ENCODE data around the gene KIFBP. TPM values are rescaled to one million over a fixed set of nuclear protein-coding genes. Genes with fewer than 3 reads are reported as not detected.
"Not testable (repeated sequence)": the region's sequence is repeated elsewhere in the genome, so short reads cannot be mapped to it uniquely, and the experiment has no call there.

The KIFBP gene
- total and polyA plus RNA-seq, 2 experiments from 2014 or later, result 33.8 to 40.5 TPM

GRCh38 chr10:68963151-68963550, 25.5 kb upstream of the KIFBP start:
- Histone ChIP-seq H3K79me2 (peaks cover 53% of the 10 kb centered on the region), H3K4me2 (no peak overlapping the region), H3K9me2 (replicated peaks; ENCODE audit: insufficient read depth) (no peaks in the 10 kb centered on the region), H4K20me1 (ENCODE audit: insufficient read depth, poor library complexity, severe bottlenecking) (peaks cover 10% of the 10 kb centered on the region), H3K27ac (no peak overlapping the region), H3K9me3 (ENCODE audit: low read depth) (no peaks in the 10 kb centered on the region), H3K4me3 (no peak overlapping the region), H3K27me3 (no peaks in the 10 kb centered on the region), H2AFZ (no peak overlapping the region), H3K4me1 (ENCODE audit: insufficient read depth) (peaks cover 2% of the 10 kb centered on the region), H3K36me3 (replicated peaks; ENCODE audit: insufficient read depth, low read depth) (peaks cover 7% of the 10 kb centered on the region)
- 94% methylated on average over 4 of the region's 4 CpGs for WGBS (ENCODE audit: low lambda C conversion rate, missing lambda C conversion rate)
- no peak for DNase-seq (ENCODE audit: low spot score)
- TF ChIP-seq EZH2 (IDR thresholded peaks at IDR 0.05; ENCODE audit: borderline replicate concordance) (no peak), EZH2phosphoT487 (IDR thresholded peaks at IDR 0.05; ENCODE audit: low read depth, severe bottlenecking, unreplicated experiment) (no peak)
- TF ChIP-seq, protein P1, sequence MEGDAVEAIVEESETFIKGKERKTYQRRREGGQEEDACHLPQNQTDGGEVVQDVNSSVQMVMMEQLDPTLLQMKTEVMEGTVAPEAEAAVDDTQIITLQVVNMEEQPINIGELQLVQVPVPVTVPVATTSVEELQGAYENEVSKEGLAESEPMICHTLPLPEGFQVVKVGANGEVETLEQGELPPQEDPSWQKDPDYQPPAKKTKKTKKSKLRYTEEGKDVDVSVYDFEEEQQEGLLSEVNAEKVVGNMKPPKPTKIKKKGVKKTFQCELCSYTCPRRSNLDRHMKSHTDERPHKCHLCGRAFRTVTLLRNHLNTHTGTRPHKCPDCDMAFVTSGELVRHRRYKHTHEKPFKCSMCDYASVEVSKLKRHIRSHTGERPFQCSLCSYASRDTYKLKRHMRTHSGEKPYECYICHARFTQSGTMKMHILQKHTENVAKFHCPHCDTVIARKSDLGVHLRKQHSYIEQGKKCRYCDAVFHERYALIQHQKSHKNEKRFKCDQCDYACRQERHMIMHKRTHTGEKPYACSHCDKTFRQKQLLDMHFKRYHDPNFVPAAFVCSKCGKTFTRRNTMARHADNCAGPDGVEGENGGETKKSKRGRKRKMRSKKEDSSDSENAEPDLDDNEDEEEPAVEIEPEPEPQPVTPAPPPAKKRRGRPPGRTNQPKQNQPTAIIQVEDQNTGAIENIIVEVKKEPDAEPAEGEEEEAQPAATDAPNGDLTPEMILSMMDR (IDR thresholded peaks at IDR 0.05; ENCODE audit: poor library complexity), result no peak

GRCh38 chr10:68973975-68974374, 14.6 kb upstream of the KIFBP start:
- Histone ChIP-seq H3K4me1 (ENCODE audit: insufficient read depth) (no peaks in the 10 kb centered on the region), H3K79me2 (peaks cover 3% of the 10 kb centered on the region), H3K36me3 (replicated peaks; ENCODE audit: insufficient read depth, low read depth) (peaks cover 3% of the 10 kb centered on the region), H3K4me2 (no peak overlapping the region), H3K27me3 (no peaks in the 10 kb centered on the region), H3K4me3 (no peak overlapping the region), H3K9me3 (ENCODE audit: low read depth) (no peaks in the 10 kb centered on the region), H3K9me2 (replicated peaks; ENCODE audit: insufficient read depth) (no peaks in the 10 kb centered on the region), H2AFZ (no peak overlapping the region), H4K20me1 (ENCODE audit: insufficient read depth, poor library complexity, severe bottlenecking) (no peaks in the 10 kb centered on the region), H3K27ac (no peak overlapping the region)
- no peak for DNase-seq (ENCODE audit: low spot score)
- no peak for TF ChIP-seq EZH2phosphoT487 (IDR thresholded peaks at IDR 0.05; ENCODE audit: low read depth, severe bottlenecking, unreplicated experiment)
- TF ChIP-seq, protein P1 (IDR thresholded peaks at IDR 0.05; ENCODE audit: poor library complexity), result no peak
- TF ChIP-seq EZH2 (IDR thresholded peaks at IDR 0.05; ENCODE audit: borderline replicate concordance), result no peak
- 87% methylated on average over 5 of the region's 5 CpGs for WGBS (ENCODE audit: low lambda C conversion rate, missing lambda C conversion rate)

- not testable (repeated sequence) for H3K4me2 ChIP-seq; H2AFZ ChIP-seq; H3K4me3 ChIP-seq; H3K4me1 ChIP-seq (ENCODE audit: insufficient read depth); H3K9me2 ChIP-seq (replicated peaks; ENCODE audit: insufficient read depth); H3K27ac ChIP-seq; H3K9me3 ChIP-seq (ENCODE audit: low read depth); H3K79me2 ChIP-seq; H3K27me3 ChIP-seq; DNase-seq (ENCODE audit: low spot score); H3K36me3 ChIP-seq (replicated peaks; ENCODE audit: insufficient read depth, low read depth); H4K20me1 ChIP-seq (ENCODE audit: insufficient read depth, poor library complexity, severe bottlenecking)
- 100% methylated on average over 5 of the region's 5 CpGs for WGBS (ENCODE audit: low lambda C conversion rate, missing lambda C conversion rate)
Observed at GRCh38 chr10:68975936-68976473, 12.6 kb upstream of the KIFBP start.

DNA sequence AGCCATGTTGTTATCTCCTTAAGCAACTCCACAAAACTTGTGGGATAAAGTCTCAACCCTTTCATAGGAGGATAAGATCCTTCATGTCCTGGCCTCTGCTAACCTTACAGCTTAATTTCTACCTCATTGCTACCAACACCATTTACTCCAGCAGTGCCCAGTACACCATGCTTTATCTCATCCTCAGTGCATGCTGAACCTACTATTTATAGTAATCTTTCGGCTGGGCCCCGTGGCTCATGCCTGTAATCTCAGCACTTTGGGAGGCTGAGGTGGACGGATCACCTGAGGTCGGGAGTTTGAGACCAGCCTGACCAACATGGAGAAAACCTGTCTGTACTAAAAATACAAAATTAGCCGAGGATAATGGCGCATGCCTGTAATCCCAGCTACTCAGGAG, 8.9 kb upstream of the KIFBP start:
- H3K27me3 ChIP-seq; H3K9me2 ChIP-seq (replicated peaks; ENCODE audit: insufficient read depth); H3K9me3 ChIP-seq (ENCODE audit: low read depth); H3K4me3 ChIP-seq; DNase-seq (ENCODE audit: low spot score); H3K79me2 ChIP-seq; H2AFZ ChIP-seq; H3K36me3 ChIP-seq (replicated peaks; ENCODE audit: insufficient read depth, low read depth); H3K4me1 ChIP-seq (ENCODE audit: insufficient read depth); H3K4me2 ChIP-seq; H4K20me1 ChIP-seq (ENCODE audit: insufficient read depth, poor library complexity, severe bottlenecking); H3K27ac ChIP-seq: not testable (repeated sequence)
- 92% methylated on average over 6 of the region's 6 CpGs for WGBS (ENCODE audit: low lambda C conversion rate, missing lambda C conversion rate)
